ENCODE data around the gene MYO3B. TPM values are rescaled to one million over a fixed set of nuclear protein-coding genes. Genes with fewer than 3 reads are reported as not detected.

The MYO3B gene
- total RNA-seq, 1 donor from 2014 or later: 0.22 TPM

GRCh38 chr2:170485254-170486026 is 307.5 kb downstream of the MYO3B start:
- Mint-ChIP-seq H3K27me3 (ENCODE audit: unreplicated experiment) (peaks cover 2% of the 10 kb centered on the region), H3K27ac (ENCODE audit: unreplicated experiment) (peak overlapping the region; percentile 10), H3K4me3 (ENCODE audit: unreplicated experiment) (no peak overlapping the region), H3K36me3 (ENCODE audit: unreplicated experiment) (peaks cover 5% of the 10 kb centered on the region), H3K9me3 (ENCODE audit: unreplicated experiment) (peaks cover 1% of the 10 kb centered on the region), H3K4me1 (ENCODE audit: low read depth, unreplicated experiment) (peaks cover 10% of the 10 kb centered on the region)
- TF ChIP-seq, protein P1, sequence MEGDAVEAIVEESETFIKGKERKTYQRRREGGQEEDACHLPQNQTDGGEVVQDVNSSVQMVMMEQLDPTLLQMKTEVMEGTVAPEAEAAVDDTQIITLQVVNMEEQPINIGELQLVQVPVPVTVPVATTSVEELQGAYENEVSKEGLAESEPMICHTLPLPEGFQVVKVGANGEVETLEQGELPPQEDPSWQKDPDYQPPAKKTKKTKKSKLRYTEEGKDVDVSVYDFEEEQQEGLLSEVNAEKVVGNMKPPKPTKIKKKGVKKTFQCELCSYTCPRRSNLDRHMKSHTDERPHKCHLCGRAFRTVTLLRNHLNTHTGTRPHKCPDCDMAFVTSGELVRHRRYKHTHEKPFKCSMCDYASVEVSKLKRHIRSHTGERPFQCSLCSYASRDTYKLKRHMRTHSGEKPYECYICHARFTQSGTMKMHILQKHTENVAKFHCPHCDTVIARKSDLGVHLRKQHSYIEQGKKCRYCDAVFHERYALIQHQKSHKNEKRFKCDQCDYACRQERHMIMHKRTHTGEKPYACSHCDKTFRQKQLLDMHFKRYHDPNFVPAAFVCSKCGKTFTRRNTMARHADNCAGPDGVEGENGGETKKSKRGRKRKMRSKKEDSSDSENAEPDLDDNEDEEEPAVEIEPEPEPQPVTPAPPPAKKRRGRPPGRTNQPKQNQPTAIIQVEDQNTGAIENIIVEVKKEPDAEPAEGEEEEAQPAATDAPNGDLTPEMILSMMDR (IDR thresholded peaks at IDR 0.05; ENCODE audit: partially characterized antibody, unreplicated experiment): no peak
- DNase-seq: no peak

DNA sequence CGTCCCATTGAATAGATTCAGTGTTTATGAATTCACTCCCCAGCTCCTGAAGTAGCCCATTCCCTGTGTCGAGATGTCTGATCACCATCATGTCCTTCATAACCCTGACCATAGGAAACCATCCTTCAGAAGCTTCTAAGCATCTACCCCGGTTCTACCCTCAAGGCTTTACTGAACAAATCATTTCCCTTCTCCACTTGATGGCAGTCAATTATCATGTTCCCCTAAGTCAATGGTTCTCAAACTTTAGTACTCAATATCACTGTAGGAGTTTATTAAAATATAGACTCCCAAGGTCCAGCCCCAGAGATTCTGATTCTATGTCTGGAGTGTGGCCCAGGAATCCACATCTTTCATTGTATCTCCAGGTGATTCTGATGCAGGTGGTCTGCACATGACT is 308.8 kb downstream of the MYO3B start:
- Mint-ChIP-seq H3K4me1 (ENCODE audit: low read depth, unreplicated experiment) (peaks cover 10% of the 10 kb centered on the region), H3K4me3 (ENCODE audit: unreplicated experiment) (no peak overlapping the region), H3K27me3 (ENCODE audit: unreplicated experiment) (peaks cover 2% of the 10 kb centered on the region), H3K27ac (ENCODE audit: unreplicated experiment) (no peak overlapping the region), H3K36me3 (ENCODE audit: unreplicated experiment) (peaks cover 5% of the 10 kb centered on the region), H3K9me3 (ENCODE audit: unreplicated experiment) (peaks cover 1% of the 10 kb centered on the region)
- DNase-seq: no peak
- TF ChIP-seq, protein P1 (IDR thresholded peaks at IDR 0.05; ENCODE audit: partially characterized antibody, unreplicated experiment): no peak

DNA sequence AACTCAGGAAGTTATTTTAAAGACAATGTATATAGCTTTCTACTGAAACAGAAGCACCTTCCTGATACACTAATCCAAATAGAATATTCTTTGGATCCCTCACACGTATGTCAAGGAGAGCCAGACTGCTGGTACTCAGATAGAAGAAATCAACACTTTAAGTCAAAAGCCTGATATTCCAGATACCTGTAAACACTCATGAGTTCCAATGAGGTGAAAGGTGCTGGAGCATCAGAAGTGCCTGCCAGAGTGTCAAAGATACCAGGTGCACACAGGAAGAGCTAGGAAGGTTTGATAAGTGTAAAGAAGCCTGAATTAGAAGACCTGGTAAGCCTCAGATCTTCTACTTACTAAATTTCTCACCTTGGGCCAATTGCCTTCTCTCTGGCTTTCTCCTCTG is 310.9 kb downstream of the MYO3B start:
- H3K27me3 Mint-ChIP-seq (ENCODE audit: unreplicated experiment): peaks cover 2% of the 10 kb centered on the region
- H3K36me3 Mint-ChIP-seq (ENCODE audit: unreplicated experiment): no peaks in the 10 kb centered on the region
- H3K4me1 Mint-ChIP-seq (ENCODE audit: low read depth, unreplicated experiment): peaks cover 10% of the 10 kb centered on the region
- no peak overlapping the region for H3K27ac Mint-ChIP-seq (ENCODE audit: unreplicated experiment)
- DNase-seq: no peak
- TF ChIP-seq, protein P1 (IDR thresholded peaks at IDR 0.05; ENCODE audit: partially characterized antibody, unreplicated experiment): no peak
- peaks cover 1% of the 10 kb centered on the region for H3K9me3 Mint-ChIP-seq (ENCODE audit: unreplicated experiment)
- H3K4me3 Mint-ChIP-seq (ENCODE audit: unreplicated experiment): no peak overlapping the region

DNA sequence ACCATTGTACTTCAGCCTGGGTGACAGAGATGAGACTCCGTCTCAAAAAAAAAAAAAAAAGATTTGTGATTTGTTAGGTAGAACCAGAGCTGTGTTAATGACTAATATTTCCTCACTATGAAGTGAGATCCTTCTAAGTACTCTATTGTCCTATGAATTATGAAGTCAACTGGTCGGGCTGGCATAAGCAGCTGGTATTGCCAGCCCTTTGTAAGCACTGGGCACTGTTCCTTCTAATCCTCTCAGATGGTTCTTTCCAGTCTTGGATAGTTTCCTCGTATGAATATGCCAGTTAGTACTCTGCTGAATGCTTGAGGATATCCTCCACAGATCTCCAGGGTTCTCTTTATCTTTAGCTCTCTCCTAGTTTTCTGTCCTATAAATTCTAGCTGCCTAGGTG is 314.1 kb downstream of the MYO3B start:
- H3K36me3 Mint-ChIP-seq (ENCODE audit: unreplicated experiment): no peaks in the 10 kb centered on the region
- no peak overlapping the region for H3K27ac Mint-ChIP-seq (ENCODE audit: unreplicated experiment)
- no peaks in the 10 kb centered on the region for H3K4me1 Mint-ChIP-seq (ENCODE audit: low read depth, unreplicated experiment)
- peaks cover 2% of the 10 kb centered on the region for H3K27me3 Mint-ChIP-seq (ENCODE audit: unreplicated experiment)
- no peaks in the 10 kb centered on the region for H3K9me3 Mint-ChIP-seq (ENCODE audit: unreplicated experiment)
- DNase-seq: no peak
- TF ChIP-seq, protein P1 (IDR thresholded peaks at IDR 0.05; ENCODE audit: partially characterized antibody, unreplicated experiment): no peak
- H3K4me3 Mint-ChIP-seq (ENCODE audit: unreplicated experiment): no peak overlapping the region

- no peaks in the 10 kb centered on the region for H3K27me3 Mint-ChIP-seq (ENCODE audit: unreplicated experiment)
- H3K4me1 Mint-ChIP-seq (ENCODE audit: low read depth, unreplicated experiment): no peaks in the 10 kb centered on the region
Measured at GRCh38 chr2:170493426-170494097, 315.6 kb downstream of the MYO3B start.

More at GRCh38 chr2:170493426-170494097, 315.6 kb downstream of the MYO3B start:
- TF ChIP-seq, protein P1 (IDR thresholded peaks at IDR 0.05; ENCODE audit: partially characterized antibody, unreplicated experiment): no peak
- Mint-ChIP-seq H3K4me3 (ENCODE audit: unreplicated experiment) (no peak overlapping the region), H3K27ac (ENCODE audit: unreplicated experiment) (no peak overlapping the region), H3K36me3 (ENCODE audit: unreplicated experiment) (no peaks in the 10 kb centered on the region), H3K9me3 (ENCODE audit: unreplicated experiment) (no peaks in the 10 kb centered on the region)
- DNase-seq: no peak
